Ascending aorta (tissue), 2 donors: Measurements from ENCODE around the gene GNPTG. TPM values are rescaled to one million over a fixed set of nuclear protein-coding genes. Genes with fewer than 3 reads are reported as not detected.

ENCODE experiments used
- DNase-seq, 2 donors: peaks; one replicate each; pipeline ENCODE4 v3.0.0-alpha.2; 2019; ENCODE audit warnings: low spot score in 2 of 2
- H3K27ac ChIP-seq, 2 donors: fragments of 200-600 bp; sonication (generic); one replicate each; pipeline ENCODE4 v1.5.1; 2016 to 2017; ENCODE audit warnings: mild to moderate bottlenecking in 1 of 2
- H3K27me3 ChIP-seq: fragments of 200-600 bp; sonication (generic); one replicate; pipeline ENCODE4 v1.5.1; 2017
- H3K36me3 ChIP-seq, 2 donors: fragments of 200-600 bp; sonication (generic); one replicate each; pipeline ENCODE4 v1.5.1; 2016
- H3K4me1 ChIP-seq, 2 donors: fragments of 200-600 bp; sonication (generic); one replicate each; pipeline ENCODE4 v1.5.1; 2016 to 2017; ENCODE audit warnings: mild to moderate bottlenecking in 1 of 2
- H3K4me3 ChIP-seq, 2 donors: fragments of 200-600 bp; sonication (generic); one replicate each; pipeline ENCODE4 v1.5.1; 2016 to 2017; ENCODE audit warnings: mild to moderate bottlenecking in 1 of 2
- H3K9me3 ChIP-seq, 2 donors: fragments of 200-600 bp; sonication (generic); one replicate each; pipeline ENCODE4 v1.5.1; 2016
- intact Hi-C: fragments of 100-400 bp; cut with DNase I; formaldehyde crosslinking; loops from one replicate; pipeline ENCODE4 v1.15.1; 2023
- total RNA-seq: library from RNA; depleted of rRNA; stranded (reverse); fragments of >200 nt; gene quantifications from one replicate; pipeline ENCODE4 v1.1.0, GENCODE V29; 2016
- TF ChIP-seq, protein P1 (sequence below), 3 experiments: fragments of 200-600 bp in 2 of 3; fragments of 450-650 bp in 1 of 3; sonication (generic) in 2 of 3; IDR thresholded peaks; one replicate each; pipeline ENCODE4 v1.5.1; 2016 to 2019; ENCODE audit warnings: antibody characterized with exemption in 3 of 3, mild to moderate bottlenecking in 1 of 3, moderate library complexity in 1 of 3

GNPTG gene
- total RNA-seq, 1 donor from 2014 or later: 86.6 TPM

DNA sequence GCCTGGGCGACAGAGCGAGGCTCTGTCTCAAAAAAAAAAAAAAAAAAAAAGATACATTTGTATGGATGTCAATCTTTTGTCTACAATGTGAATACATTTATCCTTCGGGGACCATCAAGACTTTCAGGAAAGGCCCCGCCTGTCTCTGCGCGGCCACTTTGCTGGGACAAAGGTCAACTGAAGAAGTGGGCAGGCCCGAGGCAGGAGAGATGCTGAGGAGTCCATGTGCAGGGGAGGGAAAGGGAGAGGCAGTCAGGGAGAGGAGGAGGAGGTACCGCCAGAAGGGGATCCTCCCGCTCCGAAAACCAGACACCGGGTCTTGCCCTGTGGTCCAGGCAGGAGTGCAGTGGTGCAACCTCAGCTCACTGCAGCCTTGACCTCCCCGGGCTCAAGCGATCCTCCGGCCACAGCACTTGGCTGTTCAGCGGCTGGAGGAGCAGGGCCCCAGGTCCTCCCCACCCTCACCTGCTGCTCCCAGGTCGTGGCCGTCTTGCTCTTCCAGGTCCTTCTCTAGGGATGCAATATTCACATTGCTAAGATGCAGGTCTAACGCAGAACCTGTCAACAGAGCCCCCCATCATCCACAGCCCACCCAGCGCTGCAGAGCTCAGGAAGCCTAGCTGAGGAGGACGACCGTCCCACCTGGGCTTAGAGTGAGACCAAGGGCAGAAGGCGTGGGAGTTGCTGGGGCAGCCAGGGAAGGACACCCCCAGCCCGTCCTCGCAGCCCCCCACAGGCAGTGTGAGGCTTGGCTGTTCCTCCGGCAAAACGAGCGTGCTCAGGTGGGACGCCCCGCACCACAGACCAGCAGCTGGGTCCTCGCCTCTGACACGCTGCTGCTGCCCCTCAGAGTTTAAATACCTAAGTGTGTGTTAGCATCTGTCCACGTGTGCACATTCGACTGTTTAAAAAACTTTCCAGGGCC is 19.6 kb downstream of the GNPTG start:
- DNase-seq: no peak
- no peaks in the 10 kb centered on the region for H3K4me1 ChIP-seq
- H3K4me3 ChIP-seq: no peak overlapping the region
- H3K9me3 ChIP-seq: no peaks in the 10 kb centered on the region
- H3K36me3 ChIP-seq: peaks cover 32 to 33% of the 10 kb centered on the region in 2 donors
- no peaks in the 10 kb centered on the region for H3K27me3 ChIP-seq
- no peak overlapping the region for H3K27ac ChIP-seq
- intact Hi-C loops: no loop called here
- TF ChIP-seq, protein P1, sequence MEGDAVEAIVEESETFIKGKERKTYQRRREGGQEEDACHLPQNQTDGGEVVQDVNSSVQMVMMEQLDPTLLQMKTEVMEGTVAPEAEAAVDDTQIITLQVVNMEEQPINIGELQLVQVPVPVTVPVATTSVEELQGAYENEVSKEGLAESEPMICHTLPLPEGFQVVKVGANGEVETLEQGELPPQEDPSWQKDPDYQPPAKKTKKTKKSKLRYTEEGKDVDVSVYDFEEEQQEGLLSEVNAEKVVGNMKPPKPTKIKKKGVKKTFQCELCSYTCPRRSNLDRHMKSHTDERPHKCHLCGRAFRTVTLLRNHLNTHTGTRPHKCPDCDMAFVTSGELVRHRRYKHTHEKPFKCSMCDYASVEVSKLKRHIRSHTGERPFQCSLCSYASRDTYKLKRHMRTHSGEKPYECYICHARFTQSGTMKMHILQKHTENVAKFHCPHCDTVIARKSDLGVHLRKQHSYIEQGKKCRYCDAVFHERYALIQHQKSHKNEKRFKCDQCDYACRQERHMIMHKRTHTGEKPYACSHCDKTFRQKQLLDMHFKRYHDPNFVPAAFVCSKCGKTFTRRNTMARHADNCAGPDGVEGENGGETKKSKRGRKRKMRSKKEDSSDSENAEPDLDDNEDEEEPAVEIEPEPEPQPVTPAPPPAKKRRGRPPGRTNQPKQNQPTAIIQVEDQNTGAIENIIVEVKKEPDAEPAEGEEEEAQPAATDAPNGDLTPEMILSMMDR (IDR thresholded peaks at IDR 0.05): no peak

DNA sequence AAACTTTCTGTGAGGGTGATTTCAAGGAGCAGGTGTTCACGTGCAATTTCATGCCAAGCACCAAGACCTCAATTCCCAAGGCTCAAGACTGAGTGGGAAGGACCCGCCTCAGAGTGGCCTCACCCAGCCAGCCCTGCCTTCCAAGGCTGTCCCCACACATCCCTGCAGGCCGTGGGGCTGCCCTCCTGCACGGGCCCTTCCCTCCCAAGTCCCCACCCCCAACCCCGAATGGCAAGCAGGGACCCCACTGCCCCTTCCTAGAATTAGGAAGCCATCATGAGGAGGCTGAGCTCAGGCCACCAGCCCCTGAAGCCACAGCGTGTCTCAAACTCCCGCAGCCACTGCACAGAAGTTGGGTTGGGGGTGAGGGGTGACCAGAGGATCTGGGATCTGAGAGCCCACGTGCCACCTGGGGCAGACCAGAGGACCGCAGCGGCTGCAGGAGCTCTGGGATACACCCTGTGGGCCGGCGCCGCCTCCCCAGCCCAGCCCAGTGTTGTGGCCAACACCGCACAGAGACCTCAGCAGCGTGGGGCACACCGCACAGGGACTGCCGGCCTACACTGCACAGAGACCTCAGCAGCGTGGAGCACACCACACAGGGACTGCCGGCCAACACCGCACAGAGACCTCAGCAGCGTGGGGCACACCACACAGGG is 20.7 kb downstream of the GNPTG start:
- Histone ChIP-seq H3K27ac (no peak overlapping the region), H3K9me3 (no peaks in the 10 kb centered on the region), H3K4me1 (no peaks in the 10 kb centered on the region), H3K27me3 (no peaks in the 10 kb centered on the region), H3K36me3 (peaks cover 28 to 30% of the 10 kb centered on the region in 2 donors), H3K4me3 (no peak overlapping the region)
- TF ChIP-seq, protein P1 (IDR thresholded peaks at IDR 0.05): no peak
- intact Hi-C loops: no loop called here
- DNase-seq: no peak

DNA sequence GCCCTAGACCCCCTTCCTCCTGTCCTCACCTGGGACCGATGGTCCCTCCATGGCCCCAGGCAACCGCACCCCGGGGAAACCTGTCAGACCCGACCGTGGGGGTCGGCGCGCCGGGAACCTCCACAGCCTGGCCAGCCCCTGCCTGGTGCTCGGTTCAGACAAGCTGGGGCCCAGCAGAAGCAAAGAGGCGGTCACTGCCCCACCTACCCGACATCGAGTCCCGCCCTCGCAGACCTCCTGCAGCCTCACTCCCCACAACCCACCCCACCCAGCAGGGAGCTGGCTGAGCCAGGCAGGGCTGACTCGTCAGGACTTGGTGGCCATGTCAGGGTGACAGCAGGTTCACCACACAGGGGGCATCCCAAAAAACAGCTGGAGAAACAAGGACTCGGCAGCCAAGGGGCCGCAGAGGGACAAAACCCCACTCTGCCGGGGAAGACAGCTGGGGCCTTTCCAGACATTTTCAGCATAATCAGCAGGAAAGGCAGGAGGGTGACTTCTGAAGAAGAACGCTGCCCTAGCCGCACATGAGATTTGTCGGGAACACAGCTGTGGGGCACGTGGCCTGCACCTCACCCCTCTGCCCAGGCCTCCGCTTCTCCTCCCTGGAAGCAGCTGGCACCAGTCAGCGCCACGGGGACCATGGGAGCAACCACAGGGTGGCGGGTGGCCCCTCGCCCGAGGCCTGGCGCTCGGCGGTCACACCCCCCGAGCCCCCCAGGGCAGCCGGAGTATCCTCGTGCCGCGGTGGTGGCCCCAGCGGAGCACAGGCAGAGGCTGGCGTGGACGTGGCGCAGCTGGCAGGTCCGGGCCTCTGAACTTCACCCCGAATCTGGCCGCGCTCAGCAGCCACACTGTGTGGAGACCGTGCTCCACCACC is 22.9 kb downstream of the GNPTG start:
- DNase-seq: no peak
- H3K4me3 ChIP-seq: no peak overlapping the region
- H3K27ac ChIP-seq: no peak overlapping the region
- intact Hi-C loops: no loop called here
- no peaks in the 10 kb centered on the region for H3K27me3 ChIP-seq
- TF ChIP-seq, protein P1 (IDR thresholded peaks at IDR 0.05): no peak
- H3K4me1 ChIP-seq: peaks cover 7 to 12% of the 10 kb centered on the region in 2 donors
- H3K9me3 ChIP-seq: no peaks in the 10 kb centered on the region
- H3K36me3 ChIP-seq: peaks cover 22 to 24% of the 10 kb centered on the region in 2 donors

DNA sequence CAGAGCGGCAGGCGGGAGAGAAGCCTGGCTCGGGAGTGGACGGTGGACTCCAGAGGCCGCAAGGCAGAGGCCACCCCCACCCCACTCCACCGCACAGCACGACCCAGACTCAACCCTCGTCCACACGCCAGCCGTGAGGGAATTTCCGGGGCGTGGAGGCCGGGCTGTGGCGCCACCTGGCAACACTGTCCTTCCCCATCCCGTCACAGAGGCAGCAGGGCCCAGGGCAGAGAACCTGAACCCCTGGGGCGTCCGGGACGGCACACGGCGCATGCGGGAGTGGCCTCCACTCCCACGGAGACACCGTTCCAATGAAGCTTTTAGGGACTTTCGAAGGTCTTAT is 23.5 kb downstream of the GNPTG start:
- Histone ChIP-seq H3K27me3 (no peaks in the 10 kb centered on the region), H3K9me3 (no peaks in the 10 kb centered on the region), H3K36me3 (peaks cover 16 to 18% of the 10 kb centered on the region in 2 donors), H3K27ac (no peak overlapping the region), H3K4me3 (no peak overlapping the region), H3K4me1 (peaks cover 11 to 15% of the 10 kb centered on the region in 2 donors)
- intact Hi-C loops: no loop called here
- DNase-seq: no peak
- TF ChIP-seq, protein P1 (IDR thresholded peaks at IDR 0.05): no peak

DNA sequence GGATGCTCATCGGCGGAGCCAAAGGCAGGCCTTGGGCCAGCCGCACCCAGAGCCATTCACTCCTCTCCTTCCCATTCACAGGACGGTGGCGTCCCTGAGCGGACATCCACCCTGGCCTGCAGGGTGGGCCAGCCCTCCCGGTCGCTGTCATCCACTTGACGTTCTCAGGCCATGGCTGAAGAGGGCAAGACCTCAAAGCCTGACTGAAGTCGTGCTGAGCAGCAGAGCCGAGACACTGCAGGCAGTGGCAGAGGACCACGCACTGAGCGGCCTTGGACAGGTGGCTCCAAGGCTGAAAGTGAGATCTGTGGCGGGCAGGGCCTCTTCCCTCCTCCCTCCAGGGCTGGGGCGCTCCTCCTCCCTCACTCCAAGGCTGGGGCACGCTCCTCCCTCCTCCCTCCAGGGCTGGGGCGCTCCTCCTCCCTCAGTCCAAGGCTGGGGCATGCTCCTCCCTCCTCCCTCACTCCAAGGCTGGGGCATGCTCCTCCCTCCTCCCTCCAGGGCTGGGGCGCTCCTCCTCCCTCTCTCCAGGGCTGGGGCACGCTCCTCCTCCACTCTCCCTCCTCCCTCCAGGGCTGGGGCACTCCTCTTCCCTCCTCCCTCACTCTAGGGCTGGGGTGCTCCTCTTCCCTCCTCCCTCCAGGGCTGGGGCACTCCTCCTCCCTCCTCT is 24.1 kb downstream of the GNPTG start:
- Histone ChIP-seq H3K4me3 (no peak overlapping the region), H3K4me1 (peaks cover 11 to 15% of the 10 kb centered on the region in 2 donors), H3K27ac (no peak overlapping the region), H3K36me3 (peaks cover 15 to 16% of the 10 kb centered on the region in 2 donors), H3K27me3 (no peaks in the 10 kb centered on the region), H3K9me3 (no peaks in the 10 kb centered on the region)
- intact Hi-C loops: no loop called here
- TF ChIP-seq, protein P1 (IDR thresholded peaks at IDR 0.05): no peak
- no peak for DNase-seq
